Measurements from ENCODE around the gene HECW1.

GRCh38 chr7:43306404-43306803 is 194.0 kb downstream of the HECW1 start:
- TF ChIP-seq CTCF (conservative IDR thresholded peaks at IDR 0.05) (no peak), EZH2 (IDR thresholded peaks at IDR 0.05; ENCODE audit: low read depth) (no peak)

Data from PC-9 (cell line).